Activated CD4-positive, CD25-positive, alpha-beta regulatory T cell treated with anti-CD3 and anti-CD28 coated beads, Interleukin-2, amount 50 U/mL, for 16 hours (primary cell): ENCODE results near the gene ANGPTL5.
"Not testable (repeated sequence)": the region's sequence is repeated elsewhere in the genome, so short reads cannot be mapped to it uniquely, and the experiment has no call there.

Source experiments
- DNase-seq: peaks from one replicate; pipeline ENCODE4 v3.0.0-alpha.2; 2020; ENCODE audit warnings: low read depth, low spot score

ANGPTL5 gene

DNA sequence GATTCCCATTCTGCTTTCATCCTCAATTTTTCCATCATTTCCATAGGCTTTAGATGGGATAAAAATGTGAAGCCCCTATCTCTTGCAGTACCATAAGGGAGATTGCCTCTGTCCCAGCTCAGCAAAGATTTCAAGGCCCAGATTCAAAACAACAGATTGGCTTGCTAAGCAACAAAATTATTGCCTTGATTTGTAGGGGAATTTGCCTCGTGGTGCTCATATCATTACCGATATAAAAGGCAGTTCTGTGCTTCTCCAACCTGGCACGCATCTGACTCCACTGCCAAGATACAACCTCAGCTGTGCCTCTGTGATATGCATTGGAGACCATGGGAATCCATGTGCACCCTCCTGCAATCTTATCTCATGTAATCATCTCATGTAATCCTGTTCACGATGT lies 26.6 kb downstream of the ANGPTL5 start:
- DNase-seq: no peak

DNA sequence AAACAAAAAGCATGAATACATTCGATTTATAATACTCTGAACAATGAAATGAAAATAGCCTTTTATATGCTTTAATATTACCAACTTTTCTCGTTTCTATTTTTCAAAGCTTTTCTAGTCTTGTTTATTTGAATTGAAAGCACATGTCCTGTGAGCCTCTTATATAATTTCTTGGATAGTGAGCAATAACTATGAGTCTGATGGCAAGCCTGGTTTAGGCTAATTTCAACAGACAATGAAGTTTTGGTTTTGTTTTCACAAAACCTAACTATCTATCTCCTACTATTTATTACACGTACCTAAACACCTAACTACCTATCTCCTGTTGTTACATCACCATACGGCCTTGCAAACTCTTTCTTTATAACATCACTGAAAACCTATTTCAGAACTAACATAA lies 30.7 kb downstream of the ANGPTL5 start:
- DNase-seq: no peak

- no peak for DNase-seq
Observed at GRCh38 chr11:101881586-101881985, 34.7 kb downstream of the ANGPTL5 start.

DNA sequence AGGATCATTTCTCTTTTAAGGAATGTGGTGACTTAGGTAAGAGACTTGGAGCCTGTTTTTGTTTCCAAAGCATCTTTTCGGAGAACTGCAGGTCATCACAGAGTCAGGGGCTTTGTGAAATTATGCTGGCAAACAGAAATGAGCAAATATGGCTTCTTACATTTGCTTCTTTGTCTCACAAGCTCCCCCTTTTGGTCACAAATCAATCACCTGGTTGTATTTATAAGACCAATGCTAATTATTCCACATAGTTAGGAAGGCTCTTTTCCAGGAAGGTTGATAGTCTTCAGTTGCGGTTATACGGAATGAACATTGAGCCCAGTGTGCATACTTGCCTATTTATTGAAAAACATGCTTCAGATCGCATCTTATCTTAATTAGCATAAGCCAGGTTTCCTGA lies 36.1 kb downstream of the ANGPTL5 start:
- DNase-seq: no peak

DNA sequence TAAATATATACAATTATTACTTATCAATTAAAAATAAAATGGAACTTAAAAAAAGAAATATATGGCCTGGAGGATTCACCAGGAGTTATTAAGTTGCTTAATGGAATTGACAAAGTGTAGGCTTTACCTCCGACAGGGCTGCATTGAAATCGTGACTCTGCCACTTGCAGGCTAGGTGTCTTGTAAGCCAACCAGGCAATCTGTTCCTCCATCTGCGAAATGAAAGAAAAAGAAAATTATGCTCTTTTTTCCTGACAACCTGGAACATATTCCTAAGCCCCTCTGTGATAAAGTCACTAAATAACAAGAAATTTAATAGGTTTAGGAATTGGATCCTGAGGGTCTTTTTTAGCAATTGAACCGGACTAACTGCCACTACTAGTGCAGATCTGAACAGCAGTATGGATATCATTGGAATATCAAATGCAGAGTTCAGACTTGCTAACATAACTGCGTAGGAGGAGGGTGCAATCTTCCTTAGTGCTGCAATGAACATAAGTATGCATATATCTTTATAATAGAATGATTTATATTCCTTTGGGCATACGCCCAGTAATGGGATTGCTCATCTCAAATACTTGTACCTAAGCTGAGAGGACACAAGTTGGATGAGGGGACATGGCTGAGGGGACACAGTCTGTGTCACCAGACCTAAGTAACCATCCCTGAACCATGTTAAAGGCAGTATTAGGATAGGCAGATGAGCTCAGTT lies 44.0 kb downstream of the ANGPTL5 start:
- DNase-seq: no peak

DNA sequence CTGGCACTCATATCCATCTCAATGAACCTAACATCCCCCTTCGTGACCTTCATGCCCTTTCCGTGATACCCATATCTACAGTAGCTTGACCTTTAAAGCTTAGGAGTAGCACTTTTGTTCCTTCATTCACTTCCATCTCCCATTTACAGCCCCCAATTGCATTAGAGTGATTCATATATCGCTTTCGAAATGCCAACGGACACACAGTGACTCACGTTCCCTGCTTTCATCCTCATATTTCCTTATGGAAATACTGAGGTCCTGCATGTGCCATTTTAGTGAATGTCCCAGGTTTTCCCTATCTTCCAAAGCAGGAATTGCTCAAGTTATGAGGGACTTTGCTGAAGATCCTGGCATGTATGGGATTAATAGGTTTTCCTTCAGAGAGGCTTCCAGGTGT lies 45.8 kb downstream of the ANGPTL5 start:
- DNase-seq: no peak

DNA sequence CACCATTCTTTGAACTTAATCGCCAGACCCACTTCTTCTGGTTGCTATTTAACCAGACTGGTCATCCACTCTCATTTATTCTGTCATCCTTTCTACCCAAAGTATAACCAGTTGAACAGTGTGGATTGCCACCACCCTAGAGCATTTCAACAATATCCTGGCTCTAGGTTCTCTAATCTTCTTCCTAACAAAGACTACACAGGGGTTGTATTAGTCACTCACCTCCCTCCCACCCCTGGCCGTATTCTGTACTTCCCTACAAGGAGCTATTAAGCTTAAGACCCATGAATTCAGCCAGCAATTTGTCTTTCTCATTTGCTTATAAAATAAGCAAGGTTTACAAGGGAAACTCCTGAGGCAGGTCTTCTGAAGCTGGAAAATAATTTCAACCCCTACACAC lies 48.4 kb downstream of the ANGPTL5 start:
- DNase-seq: no peak

GRCh38 chr11:101866619-101867491 lies 49.5 kb downstream of the ANGPTL5 start:
- DNase-seq: no peak

DNA sequence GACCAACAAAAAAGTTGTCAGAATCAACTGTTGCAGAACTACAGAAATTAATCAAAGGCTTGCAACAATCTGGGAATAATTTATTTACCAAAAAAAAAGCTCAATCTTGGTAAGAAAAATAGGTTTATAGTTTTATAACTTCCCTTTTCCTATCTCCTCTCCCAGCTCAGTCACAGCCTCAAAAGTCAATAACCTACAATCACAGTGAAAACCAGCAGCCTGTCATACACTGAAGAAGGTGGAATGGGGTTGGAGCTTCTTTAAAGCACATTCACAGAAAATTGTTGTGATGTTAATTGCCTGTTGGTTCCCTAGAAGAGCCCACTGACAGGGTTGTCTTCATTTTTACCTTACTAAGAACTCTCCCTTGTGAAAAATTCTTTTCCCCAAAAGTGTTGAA lies 52.2 kb downstream of the ANGPTL5 start:
- DNase-seq: no peak

- no peak for DNase-seq
Observed at GRCh38 chr11:101863361-101863760, 53.0 kb downstream of the ANGPTL5 start.

- DNase-seq: no peak
Observed at GRCh38 chr11:101862391-101863233, 53.7 kb downstream of the ANGPTL5 start.

- no peak for DNase-seq
Observed at GRCh38 chr11:101860696-101861427, 55.5 kb downstream of the ANGPTL5 start.

DNA sequence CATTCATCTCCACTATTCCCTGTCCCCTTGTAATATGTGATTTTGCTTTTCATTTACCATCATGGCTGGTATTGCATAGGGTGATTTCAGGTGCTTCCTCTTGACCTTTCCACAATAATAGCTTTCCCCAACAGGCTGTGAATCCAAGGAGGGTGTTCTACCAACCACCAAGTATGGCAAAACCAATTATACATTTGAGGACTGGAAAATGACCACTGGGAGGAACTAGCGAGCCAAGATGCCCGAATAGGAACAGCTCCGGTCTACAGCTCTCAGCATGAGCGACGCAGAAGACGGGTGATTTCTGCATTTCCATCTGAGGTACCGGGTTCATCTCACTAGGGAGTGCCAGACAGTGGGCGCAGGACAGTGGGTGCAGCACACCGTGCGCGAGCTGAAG lies 64.1 kb downstream of the ANGPTL5 start:
- not testable (repeated sequence) for DNase-seq

DNA sequence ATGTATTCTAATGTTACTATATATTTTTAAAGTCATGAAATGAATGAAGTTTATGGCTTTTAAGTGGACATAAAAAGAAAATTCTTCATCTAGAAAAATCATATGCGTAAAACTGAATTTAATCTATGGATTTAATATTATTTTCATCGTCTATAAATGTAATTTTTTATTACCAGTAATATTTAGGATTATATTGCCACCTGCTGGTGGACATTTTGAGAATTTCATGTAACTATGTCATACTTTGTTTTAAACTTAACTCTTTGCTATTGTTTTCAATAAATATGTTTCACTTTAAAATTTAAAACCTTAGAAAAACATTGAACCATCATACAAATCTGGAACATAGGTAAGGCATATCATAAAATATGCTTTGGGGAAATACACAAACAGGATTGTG lies 68.1 kb downstream of the ANGPTL5 start:
- DNase-seq: no peak

DNA sequence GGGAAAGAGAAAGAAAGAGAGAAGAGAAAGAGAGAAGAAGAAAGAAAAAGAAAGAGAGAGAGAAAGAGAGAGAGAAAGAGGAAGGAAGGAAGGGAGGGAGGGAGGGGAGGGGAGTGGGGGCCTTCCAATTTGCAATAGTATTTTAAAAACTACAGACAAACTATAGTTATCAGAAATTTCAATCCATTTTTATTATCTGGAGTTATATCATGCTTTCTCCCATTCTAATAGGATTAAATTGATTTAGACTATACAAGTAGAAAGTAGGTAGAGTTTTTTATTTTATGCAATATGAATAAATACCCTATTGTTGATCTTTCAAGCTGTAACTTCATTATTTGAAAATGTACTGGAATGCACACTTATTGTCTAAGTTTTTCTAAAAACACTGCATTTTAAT lies 71.7 kb downstream of the ANGPTL5 start:
- DNase-seq: no peak

- no peak for DNase-seq
Observed at GRCh38 chr11:101840704-101841103, 75.6 kb downstream of the ANGPTL5 start.
